Astrocyte (in vitro differentiated cells and primary cell): ENCODE data around the gene ADH5. TPM values are rescaled to one million over a fixed set of nuclear protein-coding genes. Genes with fewer than 3 reads are reported as not detected.

Experiments used
- DNase-seq: peaks from one replicate; pipeline ENCODE4 v3.0.0-alpha.2; 2010; ENCODE audit warnings: low read depth
- FAIRE-seq: peaks from 2 replicates; lab custom pipeline; 2011; peaks lifted over from hg19 to GRCh38; lab: Jason Lieb, UNC
- H2AFZ ChIP-seq: 2 replicates; pipeline ENCODE4 v1.6.0; 2012; ENCODE audit warnings: low read depth, low read length, inconsistent platforms
- H3K27ac ChIP-seq: 2 replicates; pipeline ENCODE4 v1.5.1; 2011; ENCODE audit warnings: low read depth, low read length, inconsistent platforms
- H3K27me3 ChIP-seq: 2 replicates; pipeline ENCODE4 v1.6.0; 2011; ENCODE audit warnings: low read length, inconsistent platforms; ENCODE audit not compliant: insufficient read depth
- H3K36me3 ChIP-seq: 2 replicates; pipeline ENCODE4 v1.5.1; 2011; ENCODE audit warnings: low read length, inconsistent platforms; ENCODE audit not compliant: insufficient read depth
- H3K4me1 ChIP-seq: 2 replicates; pipeline ENCODE4 v1.5.1; 2011; ENCODE audit warnings: low read length, inconsistent platforms; ENCODE audit not compliant: insufficient read depth
- H3K4me2 ChIP-seq: 2 replicates; pipeline ENCODE4 v1.6.0; 2012; ENCODE audit warnings: low read length, inconsistent platforms
- H3K4me3 ChIP-seq: 2 replicates; pipeline ENCODE4 v1.5.1; 2011; ENCODE audit warnings: low read depth, mild to moderate bottlenecking, low read length, inconsistent platforms; ENCODE audit not compliant: insufficient read depth
- H3K79me2 ChIP-seq: 2 replicates; pipeline ENCODE4 v1.6.0; 2012; ENCODE audit warnings: mild to moderate bottlenecking, low read length, inconsistent platforms; ENCODE audit not compliant: insufficient read depth
- H3K9ac ChIP-seq: 2 replicates; pipeline ENCODE4 v1.6.0; 2012; ENCODE audit warnings: mild to moderate bottlenecking, low read length, inconsistent platforms
- H3K9me3 ChIP-seq: 2 replicates; pipeline ENCODE4 v1.5.1; 2012; ENCODE audit warnings: low read depth, mild to moderate bottlenecking, low read length, inconsistent platforms; ENCODE audit not compliant: insufficient read depth
- H4K20me1 ChIP-seq: 2 replicates; pipeline ENCODE4 v1.6.0; 2012; ENCODE audit warnings: low read length, inconsistent platforms; ENCODE audit not compliant: insufficient read depth
- H3K27ac Mint-ChIP-seq: one replicate; pipeline ENCODE4 v1.8.0; 2021; ENCODE audit warnings: mild to moderate bottlenecking, mixed read lengths; ENCODE audit not compliant: unreplicated experiment
- H3K27me3 Mint-ChIP-seq: one replicate; pipeline ENCODE4 v1.8.0; 2021; ENCODE audit warnings: low read depth, mixed read lengths; ENCODE audit not compliant: unreplicated experiment
- H3K36me3 Mint-ChIP-seq: one replicate; pipeline ENCODE4 v1.8.0; 2021; ENCODE audit warnings: low read depth, mixed read lengths; ENCODE audit not compliant: unreplicated experiment
- H3K4me1 Mint-ChIP-seq: one replicate; pipeline ENCODE4 v1.8.0; 2021; ENCODE audit warnings: low read depth, mixed read lengths; ENCODE audit not compliant: unreplicated experiment
- H3K4me3 Mint-ChIP-seq: one replicate; pipeline ENCODE4 v1.8.0; 2021; ENCODE audit warnings: mild to moderate bottlenecking, moderate library complexity, mixed read lengths; ENCODE audit not compliant: unreplicated experiment
- H3K9me3 Mint-ChIP-seq: one replicate; pipeline ENCODE4 v1.8.0; 2021; ENCODE audit warnings: mild to moderate bottlenecking, mixed read lengths; ENCODE audit not compliant: unreplicated experiment
- EZH2 ChIP-seq: IDR thresholded peaks from 2 replicates; pipeline ENCODE4 v1.6.1; 2012; ENCODE audit warnings: mild to moderate bottlenecking, low read length, inconsistent platforms; ENCODE audit not compliant: insufficient read depth
- total RNA-seq: library from RNA; stranded (reverse); gene quantifications from 2 replicates; pipeline ENCODE4 v1.2.1, GENCODE V29; 2021
- TF ChIP-seq, protein P1 (sequence below): IDR thresholded peaks from 2 replicates; pipeline ENCODE4 v1.5.1; 2011; ENCODE audit warnings: low read depth, mild to moderate bottlenecking, inconsistent platforms, low read length, moderate library complexity; ENCODE audit not compliant: insufficient read depth

Gene ADH5
- total RNA-seq, 1 donor from 2014 or later, result 210 TPM

DNA sequence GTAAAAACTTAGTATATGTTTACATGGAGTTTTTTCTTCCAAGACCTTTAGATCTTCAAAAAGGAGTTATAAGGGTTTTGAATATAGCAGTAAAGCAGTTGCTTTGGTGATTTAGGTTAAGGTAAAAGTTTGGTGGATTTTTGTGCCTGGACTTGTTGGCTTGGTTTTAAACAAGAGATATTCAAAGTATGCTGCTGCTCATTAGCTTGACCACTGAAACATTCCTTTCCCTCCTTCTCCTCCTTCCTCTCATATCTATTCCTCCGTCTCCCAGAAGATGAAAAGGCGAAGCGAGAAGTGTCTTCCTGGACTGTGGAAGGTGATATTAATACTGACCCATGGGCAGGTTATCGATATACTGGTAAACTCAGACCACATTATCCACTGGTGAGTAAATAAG lies 54.6 kb downstream of the ADH5 start:
- Histone ChIP-seq H3K79me2 (peaks cover 43% of the 10 kb centered on the region), H3K4me1 (peaks cover 3% of the 10 kb centered on the region), H3K4me3 (no peak overlapping the region), H3K9ac (no peak overlapping the region), H3K9me3 (no peaks in the 10 kb centered on the region), H4K20me1 (peaks cover 9% of the 10 kb centered on the region), H2AFZ (no peak overlapping the region), H3K36me3 (no peaks in the 10 kb centered on the region), H3K27ac (no peak overlapping the region), H3K4me2 (no peak overlapping the region), H3K27me3 (no peaks in the 10 kb centered on the region)
- peak overlapping the region; percentile 60 for H3K4me3 Mint-ChIP-seq
- no peaks in the 10 kb centered on the region for H3K27me3 Mint-ChIP-seq
- no peak for TF ChIP-seq EZH2
- TF ChIP-seq, protein P1, sequence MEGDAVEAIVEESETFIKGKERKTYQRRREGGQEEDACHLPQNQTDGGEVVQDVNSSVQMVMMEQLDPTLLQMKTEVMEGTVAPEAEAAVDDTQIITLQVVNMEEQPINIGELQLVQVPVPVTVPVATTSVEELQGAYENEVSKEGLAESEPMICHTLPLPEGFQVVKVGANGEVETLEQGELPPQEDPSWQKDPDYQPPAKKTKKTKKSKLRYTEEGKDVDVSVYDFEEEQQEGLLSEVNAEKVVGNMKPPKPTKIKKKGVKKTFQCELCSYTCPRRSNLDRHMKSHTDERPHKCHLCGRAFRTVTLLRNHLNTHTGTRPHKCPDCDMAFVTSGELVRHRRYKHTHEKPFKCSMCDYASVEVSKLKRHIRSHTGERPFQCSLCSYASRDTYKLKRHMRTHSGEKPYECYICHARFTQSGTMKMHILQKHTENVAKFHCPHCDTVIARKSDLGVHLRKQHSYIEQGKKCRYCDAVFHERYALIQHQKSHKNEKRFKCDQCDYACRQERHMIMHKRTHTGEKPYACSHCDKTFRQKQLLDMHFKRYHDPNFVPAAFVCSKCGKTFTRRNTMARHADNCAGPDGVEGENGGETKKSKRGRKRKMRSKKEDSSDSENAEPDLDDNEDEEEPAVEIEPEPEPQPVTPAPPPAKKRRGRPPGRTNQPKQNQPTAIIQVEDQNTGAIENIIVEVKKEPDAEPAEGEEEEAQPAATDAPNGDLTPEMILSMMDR, result no peak
- FAIRE-seq, result peak; percentile 85
- peak overlapping the region; percentile 83 for H3K27ac Mint-ChIP-seq
- peaks cover 2% of the 10 kb centered on the region for H3K9me3 Mint-ChIP-seq
- peak; percentile 73 for DNase-seq
- peaks cover 35% of the 10 kb centered on the region for H3K4me1 Mint-ChIP-seq
- H3K36me3 Mint-ChIP-seq, result peaks cover 14% of the 10 kb centered on the region

DNA sequence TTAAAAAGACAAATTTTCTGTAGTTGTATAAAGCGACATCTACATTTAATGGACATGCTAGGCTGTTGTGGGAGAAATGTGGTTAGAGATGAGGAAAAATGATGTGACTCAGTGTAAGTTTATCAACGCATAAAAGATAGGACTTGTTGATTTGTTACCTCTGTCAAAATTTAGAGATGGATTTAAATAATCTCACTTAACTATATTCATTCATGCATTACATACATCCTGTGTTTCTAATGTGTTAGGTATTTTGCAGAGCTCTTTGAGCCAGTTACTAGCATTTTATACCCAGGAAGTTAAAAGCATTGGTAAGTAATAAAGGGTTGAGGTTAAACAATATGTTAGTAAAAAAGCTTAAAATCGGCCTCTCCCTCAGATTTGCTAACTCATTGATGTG lies 58.7 kb downstream of the ADH5 start:
- Histone ChIP-seq H4K20me1 (peaks cover 28% of the 10 kb centered on the region), H3K27me3 (no peaks in the 10 kb centered on the region), H3K27ac (no peak overlapping the region), H3K9me3 (no peaks in the 10 kb centered on the region), H3K4me3 (no peak overlapping the region), H2AFZ (no peak overlapping the region), H3K4me1 (peaks cover 3% of the 10 kb centered on the region), H3K9ac (no peak overlapping the region), H3K4me2 (no peak overlapping the region), H3K79me2 (peaks cover 82% of the 10 kb centered on the region), H3K36me3 (no peaks in the 10 kb centered on the region)
- H3K9me3 Mint-ChIP-seq, result no peaks in the 10 kb centered on the region
- no peak overlapping the region for H3K27ac Mint-ChIP-seq
- peaks cover 47% of the 10 kb centered on the region for H3K4me1 Mint-ChIP-seq
- peaks cover 7% of the 10 kb centered on the region for H3K36me3 Mint-ChIP-seq
- TF ChIP-seq EZH2, result no peak
- TF ChIP-seq, protein P1, result no peak
- H3K4me3 Mint-ChIP-seq, result no peak overlapping the region
- FAIRE-seq (peak; percentile 52), DNase-seq (peak; percentile 73)
- no peaks in the 10 kb centered on the region for H3K27me3 Mint-ChIP-seq

DNA sequence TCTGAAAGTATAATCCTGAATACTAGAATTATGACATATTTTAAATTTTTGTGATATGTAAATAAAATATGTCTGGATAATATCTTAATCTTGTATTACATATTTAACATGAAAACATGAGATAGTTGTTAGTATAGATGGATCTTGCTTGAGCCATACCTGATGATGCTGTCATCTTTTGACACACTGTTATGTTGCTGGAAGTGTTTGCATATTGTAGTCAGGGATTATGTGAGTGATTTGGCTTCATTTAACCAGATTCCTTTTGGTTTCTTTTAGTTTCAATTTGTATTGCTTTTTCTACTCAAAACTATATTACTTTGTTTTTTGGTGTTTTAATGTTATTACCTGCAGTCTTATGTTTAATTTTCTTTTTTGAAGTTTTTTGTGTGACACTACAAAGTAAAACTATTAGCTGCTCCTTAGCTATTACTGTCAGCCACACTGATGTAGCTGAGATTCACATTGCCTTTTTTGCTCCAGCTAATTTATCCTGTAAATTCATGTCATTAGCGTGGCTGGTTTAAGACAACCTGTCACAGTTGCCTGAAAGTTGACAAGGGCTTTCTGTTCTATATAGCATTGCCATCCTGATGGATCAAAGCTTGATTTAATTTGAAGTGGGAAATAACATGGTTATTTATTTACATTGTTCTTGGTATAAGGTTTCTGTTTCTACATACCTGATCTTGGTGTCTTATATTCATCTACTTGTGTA lies 59.4 kb downstream of the ADH5 start:
- no peak overlapping the region for H3K27ac ChIP-seq
- FAIRE-seq (no peak), DNase-seq (no peak)
- Mint-ChIP-seq H3K9me3 (peaks cover under 1% of the 10 kb centered on the region), H3K4me3 (no peak overlapping the region), H3K27ac (no peak overlapping the region), H3K27me3 (no peaks in the 10 kb centered on the region), H3K4me1 (peaks cover 51% of the 10 kb centered on the region), H3K36me3 (peaks cover 5% of the 10 kb centered on the region)
- no peaks in the 10 kb centered on the region for H3K9me3 ChIP-seq
- no peak overlapping the region for H3K4me3 ChIP-seq
- H3K27me3 ChIP-seq, result no peaks in the 10 kb centered on the region
- peaks cover 83% of the 10 kb centered on the region for H3K79me2 ChIP-seq
- H4K20me1 ChIP-seq, result peaks cover 31% of the 10 kb centered on the region
- peaks cover 2% of the 10 kb centered on the region for H3K4me1 ChIP-seq
- no peaks in the 10 kb centered on the region for H3K36me3 ChIP-seq
- H3K9ac ChIP-seq, result no peak overlapping the region
- TF ChIP-seq, protein P1, result no peak
- TF ChIP-seq EZH2, result no peak
- H3K4me2 ChIP-seq, result no peak overlapping the region
- H2AFZ ChIP-seq, result no peak overlapping the region
